Measurements from ENCODE around the gene FHAD1.

Gene FHAD1

DNA sequence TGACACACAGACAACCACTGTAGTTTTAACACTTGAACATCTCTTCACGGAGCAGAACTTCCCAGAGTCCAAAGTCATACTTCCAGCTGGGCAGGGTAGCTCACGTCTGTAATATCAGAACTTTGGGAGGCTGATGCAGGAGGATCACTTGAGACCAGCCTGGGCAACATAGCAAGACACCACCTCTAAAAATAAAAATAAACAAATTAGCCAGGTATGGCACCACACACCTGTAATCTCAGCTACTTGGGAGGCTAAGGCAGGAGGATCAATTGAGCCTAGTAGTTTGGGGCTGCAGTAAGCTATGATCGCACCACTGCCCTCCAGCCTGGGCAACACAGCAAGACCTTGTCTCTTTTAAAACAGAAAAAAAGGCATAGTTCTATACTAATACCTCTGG, 138.4 kb downstream of the FHAD1 start:
- TF ChIP-seq, protein P1, sequence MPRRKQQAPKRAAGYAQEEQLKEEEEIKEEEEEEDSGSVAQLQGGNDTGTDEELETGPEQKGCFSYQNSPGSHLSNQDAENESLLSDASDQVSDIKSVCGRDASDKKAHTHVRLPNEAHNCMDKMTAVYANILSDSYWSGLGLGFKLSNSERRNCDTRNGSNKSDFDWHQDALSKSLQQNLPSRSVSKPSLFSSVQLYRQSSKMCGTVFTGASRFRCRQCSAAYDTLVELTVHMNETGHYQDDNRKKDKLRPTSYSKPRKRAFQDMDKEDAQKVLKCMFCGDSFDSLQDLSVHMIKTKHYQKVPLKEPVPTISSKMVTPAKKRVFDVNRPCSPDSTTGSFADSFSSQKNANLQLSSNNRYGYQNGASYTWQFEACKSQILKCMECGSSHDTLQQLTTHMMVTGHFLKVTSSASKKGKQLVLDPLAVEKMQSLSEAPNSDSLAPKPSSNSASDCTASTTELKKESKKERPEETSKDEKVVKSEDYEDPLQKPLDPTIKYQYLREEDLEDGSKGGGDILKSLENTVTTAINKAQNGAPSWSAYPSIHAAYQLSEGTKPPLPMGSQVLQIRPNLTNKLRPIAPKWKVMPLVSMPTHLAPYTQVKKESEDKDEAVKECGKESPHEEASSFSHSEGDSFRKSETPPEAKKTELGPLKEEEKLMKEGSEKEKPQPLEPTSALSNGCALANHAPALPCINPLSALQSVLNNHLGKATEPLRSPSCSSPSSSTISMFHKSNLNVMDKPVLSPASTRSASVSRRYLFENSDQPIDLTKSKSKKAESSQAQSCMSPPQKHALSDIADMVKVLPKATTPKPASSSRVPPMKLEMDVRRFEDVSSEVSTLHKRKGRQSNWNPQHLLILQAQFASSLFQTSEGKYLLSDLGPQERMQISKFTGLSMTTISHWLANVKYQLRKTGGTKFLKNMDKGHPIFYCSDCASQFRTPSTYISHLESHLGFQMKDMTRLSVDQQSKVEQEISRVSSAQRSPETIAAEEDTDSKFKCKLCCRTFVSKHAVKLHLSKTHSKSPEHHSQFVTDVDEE (CRISPR knock-in tag; IDR thresholded peaks at IDR 0.05): no peak
- no peak for TF ChIP-seq CSDC2 (CRISPR knock-in tag; IDR thresholded peaks at IDR 0.05)
- TF ChIP-seq RARB (CRISPR knock-in tag; IDR thresholded peaks at IDR 0.05): no peak
- TF ChIP-seq ZNF70 (CRISPR knock-in tag; IDR thresholded peaks at IDR 0.05): no peak
- TF ChIP-seq OSR1 (CRISPR knock-in tag; IDR thresholded peaks at IDR 0.05): no peak
- no peak for TF ChIP-seq TOX (CRISPR knock-in tag; IDR thresholded peaks at IDR 0.05; ENCODE audit: borderline replicate concordance)
- TF ChIP-seq GLIS3 (CRISPR knock-in tag; IDR thresholded peaks at IDR 0.05): no peak
- TF ChIP-seq ESRRG (CRISPR knock-in tag; IDR thresholded peaks at IDR 0.05): no peak
- TF ChIP-seq, protein P2, sequence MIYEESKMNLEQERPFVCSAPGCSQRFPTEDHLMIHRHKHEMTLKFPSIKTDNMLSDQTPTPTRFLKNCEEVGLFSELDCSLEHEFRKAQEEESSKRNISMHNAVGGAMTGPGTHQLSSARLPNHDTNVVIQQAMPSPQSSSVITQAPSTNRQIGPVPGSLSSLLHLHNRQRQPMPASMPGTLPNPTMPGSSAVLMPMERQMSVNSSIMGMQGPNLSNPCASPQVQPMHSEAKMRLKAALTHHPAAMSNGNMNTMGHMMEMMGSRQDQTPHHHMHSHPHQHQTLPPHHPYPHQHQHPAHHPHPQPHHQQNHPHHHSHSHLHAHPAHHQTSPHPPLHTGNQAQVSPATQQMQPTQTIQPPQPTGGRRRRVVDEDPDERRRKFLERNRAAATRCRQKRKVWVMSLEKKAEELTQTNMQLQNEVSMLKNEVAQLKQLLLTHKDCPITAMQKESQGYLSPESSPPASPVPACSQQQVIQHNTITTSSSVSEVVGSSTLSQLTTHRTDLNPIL (CRISPR knock-in tag; IDR thresholded peaks at IDR 0.05; ENCODE audit: low read depth): no peak
- TF ChIP-seq, protein P3, sequence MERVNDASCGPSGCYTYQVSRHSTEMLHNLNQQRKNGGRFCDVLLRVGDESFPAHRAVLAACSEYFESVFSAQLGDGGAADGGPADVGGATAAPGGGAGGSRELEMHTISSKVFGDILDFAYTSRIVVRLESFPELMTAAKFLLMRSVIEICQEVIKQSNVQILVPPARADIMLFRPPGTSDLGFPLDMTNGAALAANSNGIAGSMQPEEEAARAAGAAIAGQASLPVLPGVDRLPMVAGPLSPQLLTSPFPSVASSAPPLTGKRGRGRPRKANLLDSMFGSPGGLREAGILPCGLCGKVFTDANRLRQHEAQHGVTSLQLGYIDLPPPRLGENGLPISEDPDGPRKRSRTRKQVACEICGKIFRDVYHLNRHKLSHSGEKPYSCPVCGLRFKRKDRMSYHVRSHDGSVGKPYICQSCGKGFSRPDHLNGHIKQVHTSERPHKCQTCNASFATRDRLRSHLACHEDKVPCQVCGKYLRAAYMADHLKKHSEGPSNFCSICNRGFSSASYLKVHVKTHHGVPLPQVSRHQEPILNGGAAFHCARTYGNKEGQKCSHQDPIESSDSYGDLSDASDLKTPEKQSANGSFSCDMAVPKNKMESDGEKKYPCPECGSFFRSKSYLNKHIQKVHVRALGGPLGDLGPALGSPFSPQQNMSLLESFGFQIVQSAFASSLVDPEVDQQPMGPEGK (CRISPR knock-in tag; IDR thresholded peaks at IDR 0.05; ENCODE audit: borderline replicate concordance): no peak
- TF ChIP-seq ZNF8 (CRISPR knock-in tag; IDR thresholded peaks at IDR 0.05): no peak
- no peak for ATAC-seq

DNA sequence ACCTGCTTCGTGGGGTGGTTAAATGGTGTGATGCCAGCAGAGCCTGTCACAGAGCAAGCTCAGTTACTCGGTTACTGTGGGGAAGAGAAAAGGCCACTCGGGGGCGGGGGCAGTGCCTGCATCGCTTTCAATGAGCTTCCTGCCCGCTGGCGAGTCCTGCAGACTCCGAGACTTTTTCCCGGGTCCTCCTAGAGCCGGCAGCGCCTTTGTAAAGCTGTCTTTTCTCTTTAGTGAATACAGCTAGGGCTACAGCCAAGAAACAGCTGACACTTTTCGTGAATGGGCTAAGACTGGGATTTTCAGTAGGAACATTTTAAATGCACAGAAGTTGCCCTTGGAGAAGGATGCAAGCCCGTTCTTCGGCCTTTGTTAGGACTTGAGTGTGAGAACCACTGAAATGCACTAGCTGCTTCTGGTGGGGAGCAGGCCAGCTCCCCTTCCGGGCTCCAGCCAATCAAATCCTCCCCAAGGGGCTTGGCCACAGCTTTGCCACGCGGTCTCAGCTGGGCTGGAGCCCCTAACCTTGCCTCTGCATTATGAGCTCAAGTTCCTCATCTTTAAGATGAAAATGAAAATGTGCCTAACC, 139.2 kb downstream of the FHAD1 start:
- no peak for ATAC-seq
- TF ChIP-seq ESRRG (CRISPR knock-in tag; IDR thresholded peaks at IDR 0.05) (no peak), TOX (CRISPR knock-in tag; IDR thresholded peaks at IDR 0.05; ENCODE audit: borderline replicate concordance) (no peak), ISL1 (CRISPR knock-in tag; IDR thresholded peaks at IDR 0.05) (no peak), ARNTL (CRISPR knock-in tag; IDR thresholded peaks at IDR 0.05; ENCODE audit: borderline replicate concordance, low read depth) (no peak), SNAI2 (CRISPR knock-in tag; IDR thresholded peaks at IDR 0.05) (no peak), GLIS3 (CRISPR knock-in tag; IDR thresholded peaks at IDR 0.05) (no peak), TCF4 (CRISPR knock-in tag; IDR thresholded peaks at IDR 0.05; ENCODE audit: borderline replicate concordance) (no peak)
- TF ChIP-seq, protein P4, sequence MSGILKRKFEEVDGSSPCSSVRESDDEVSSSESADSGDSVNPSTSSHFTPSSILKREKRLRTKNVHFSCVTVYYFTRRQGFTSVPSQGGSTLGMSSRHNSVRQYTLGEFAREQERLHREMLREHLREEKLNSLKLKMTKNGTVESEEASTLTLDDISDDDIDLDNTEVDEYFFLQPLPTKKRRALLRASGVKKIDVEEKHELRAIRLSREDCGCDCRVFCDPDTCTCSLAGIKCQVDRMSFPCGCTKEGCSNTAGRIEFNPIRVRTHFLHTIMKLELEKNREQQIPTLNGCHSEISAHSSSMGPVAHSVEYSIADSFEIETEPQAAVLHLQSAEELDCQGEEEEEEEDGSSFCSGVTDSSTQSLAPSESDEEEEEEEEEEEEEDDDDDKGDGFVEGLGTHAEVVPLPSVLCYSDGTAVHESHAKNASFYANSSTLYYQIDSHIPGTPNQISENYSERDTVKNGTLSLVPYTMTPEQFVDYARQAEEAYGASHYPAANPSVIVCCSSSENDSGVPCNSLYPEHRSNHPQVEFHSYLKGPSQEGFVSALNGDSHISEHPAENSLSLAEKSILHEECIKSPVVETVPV (CRISPR knock-in tag; IDR thresholded peaks at IDR 0.05): no peak
- TF ChIP-seq, protein P3 (CRISPR knock-in tag; IDR thresholded peaks at IDR 0.05; ENCODE audit: borderline replicate concordance): no peak

DNA sequence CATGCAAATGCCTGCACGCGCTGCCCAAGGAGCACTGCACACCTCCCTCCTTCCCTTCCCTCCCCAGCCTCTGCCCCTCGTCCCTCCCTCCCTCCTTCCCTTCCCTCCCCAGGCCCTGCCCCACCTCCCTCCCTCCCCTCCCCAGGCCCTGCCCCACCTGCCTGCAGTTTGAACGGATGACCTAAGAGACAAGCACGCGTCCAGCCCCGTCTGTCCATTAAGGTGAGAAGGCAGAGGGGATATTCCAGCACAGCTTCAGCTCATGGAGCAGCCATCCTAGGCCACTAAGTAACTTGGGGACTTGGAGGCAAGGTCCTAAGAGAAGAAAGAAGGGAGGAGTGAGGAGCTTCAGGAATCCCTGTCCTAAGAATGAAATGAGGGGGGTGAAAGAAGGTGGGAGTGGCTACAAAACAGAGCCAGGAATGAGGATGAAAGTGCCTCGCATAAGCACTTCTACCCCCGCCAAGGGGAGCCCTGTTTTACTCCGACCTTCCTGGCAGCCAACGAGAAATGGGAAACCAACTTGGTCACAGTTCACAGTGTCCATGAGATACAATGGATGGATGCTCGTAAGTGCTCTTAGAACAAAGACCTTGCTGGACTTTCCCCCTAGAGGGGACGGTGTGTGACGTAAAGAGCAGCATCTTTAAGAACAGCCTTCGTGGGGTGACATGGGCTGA, 141.3 kb downstream of the FHAD1 start:
- ATAC-seq: no peak
- TF ChIP-seq, protein P3 (CRISPR knock-in tag; IDR thresholded peaks at IDR 0.05; ENCODE audit: borderline replicate concordance): no peak
- TF ChIP-seq TCF4 (CRISPR knock-in tag; IDR thresholded peaks at IDR 0.05; ENCODE audit: borderline replicate concordance) (no peak), PPARA (CRISPR knock-in tag; IDR thresholded peaks at IDR 0.05; ENCODE audit: borderline replicate concordance) (no peak), RARB (CRISPR knock-in tag; IDR thresholded peaks at IDR 0.05) (no peak), ISL1 (CRISPR knock-in tag; IDR thresholded peaks at IDR 0.05) (no peak), SNAI2 (CRISPR knock-in tag; IDR thresholded peaks at IDR 0.05) (no peak), ZFP30 (CRISPR knock-in tag; IDR thresholded peaks at IDR 0.05) (no peak), ESRRG (CRISPR knock-in tag; IDR thresholded peaks at IDR 0.05) (no peak), ARNTL (CRISPR knock-in tag; IDR thresholded peaks at IDR 0.05; ENCODE audit: borderline replicate concordance, low read depth) (no peak), ZNF70 (CRISPR knock-in tag; IDR thresholded peaks at IDR 0.05) (no peak), ZNF8 (CRISPR knock-in tag; IDR thresholded peaks at IDR 0.05) (no peak), BACH2 (CRISPR knock-in tag; IDR thresholded peaks at IDR 0.05; ENCODE audit: borderline replicate concordance) (no peak)
- TF ChIP-seq, protein P5, sequence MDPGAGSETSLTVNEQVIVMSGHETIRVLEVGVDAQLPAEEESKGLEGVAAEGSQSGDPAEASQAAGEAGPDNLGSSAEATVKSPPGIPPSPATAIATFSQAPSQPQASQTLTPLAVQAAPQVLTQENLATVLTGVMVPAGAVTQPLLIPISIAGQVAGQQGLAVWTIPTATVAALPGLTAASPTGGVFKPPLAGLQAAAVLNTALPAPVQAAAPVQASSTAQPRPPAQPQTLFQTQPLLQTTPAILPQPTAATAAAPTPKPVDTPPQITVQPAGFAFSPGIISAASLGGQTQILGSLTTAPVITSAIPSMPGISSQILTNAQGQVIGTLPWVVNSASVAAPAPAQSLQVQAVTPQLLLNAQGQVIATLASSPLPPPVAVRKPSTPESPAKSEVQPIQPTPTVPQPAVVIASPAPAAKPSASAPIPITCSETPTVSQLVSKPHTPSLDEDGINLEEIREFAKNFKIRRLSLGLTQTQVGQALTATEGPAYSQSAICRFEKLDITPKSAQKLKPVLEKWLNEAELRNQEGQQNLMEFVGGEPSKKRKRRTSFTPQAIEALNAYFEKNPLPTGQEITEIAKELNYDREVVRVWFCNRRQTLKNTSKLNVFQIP (CRISPR knock-in tag; IDR thresholded peaks at IDR 0.05; ENCODE audit: borderline replicate concordance, low read depth): no peak
- TF ChIP-seq, protein P4 (CRISPR knock-in tag; IDR thresholded peaks at IDR 0.05): no peak

Measured in SK-N-SH treated with all-trans-retinoic acid at 6 μM for 48 hours (cell line).